Panc1 (cell line): ENCODE results near the gene NFIB.

Source experiments
- POLR2AphosphoS5 ChIP-seq: IDR thresholded peaks from 2 replicates; pipeline ENCODE4 v1.6.1; 2012; ENCODE audit warnings: mild to moderate bottlenecking, low read depth, low read length, moderate library complexity
- SIN3A ChIP-seq: IDR thresholded peaks from 2 replicates; pipeline ENCODE4 v1.6.1; 2012; ENCODE audit warnings: low read depth, mild to moderate bottlenecking, low read length, moderate library complexity, borderline replicate concordance; ENCODE audit not compliant: insufficient read depth
- TF ChIP-seq, protein P1 (sequence below): fragments of 450-650 bp; IDR thresholded peaks from 2 replicates; pipeline ENCODE4 v1.5.1; 2017; ENCODE audit warnings: mild to moderate bottlenecking

GRCh38 chr9:14068690-14069089 lies 245.3 kb downstream of the NFIB start:
- TF ChIP-seq, protein P1, sequence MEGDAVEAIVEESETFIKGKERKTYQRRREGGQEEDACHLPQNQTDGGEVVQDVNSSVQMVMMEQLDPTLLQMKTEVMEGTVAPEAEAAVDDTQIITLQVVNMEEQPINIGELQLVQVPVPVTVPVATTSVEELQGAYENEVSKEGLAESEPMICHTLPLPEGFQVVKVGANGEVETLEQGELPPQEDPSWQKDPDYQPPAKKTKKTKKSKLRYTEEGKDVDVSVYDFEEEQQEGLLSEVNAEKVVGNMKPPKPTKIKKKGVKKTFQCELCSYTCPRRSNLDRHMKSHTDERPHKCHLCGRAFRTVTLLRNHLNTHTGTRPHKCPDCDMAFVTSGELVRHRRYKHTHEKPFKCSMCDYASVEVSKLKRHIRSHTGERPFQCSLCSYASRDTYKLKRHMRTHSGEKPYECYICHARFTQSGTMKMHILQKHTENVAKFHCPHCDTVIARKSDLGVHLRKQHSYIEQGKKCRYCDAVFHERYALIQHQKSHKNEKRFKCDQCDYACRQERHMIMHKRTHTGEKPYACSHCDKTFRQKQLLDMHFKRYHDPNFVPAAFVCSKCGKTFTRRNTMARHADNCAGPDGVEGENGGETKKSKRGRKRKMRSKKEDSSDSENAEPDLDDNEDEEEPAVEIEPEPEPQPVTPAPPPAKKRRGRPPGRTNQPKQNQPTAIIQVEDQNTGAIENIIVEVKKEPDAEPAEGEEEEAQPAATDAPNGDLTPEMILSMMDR, result no peak
- TF ChIP-seq POLR2AphosphoS5 (no peak), SIN3A (no peak)
